ENCODE results near the gene ZNF678.
"Not testable (repeated sequence)": the region's sequence is repeated elsewhere in the genome, so short reads cannot be mapped to it uniquely, and the experiment has no call there.

The ZNF678 gene

DNA sequence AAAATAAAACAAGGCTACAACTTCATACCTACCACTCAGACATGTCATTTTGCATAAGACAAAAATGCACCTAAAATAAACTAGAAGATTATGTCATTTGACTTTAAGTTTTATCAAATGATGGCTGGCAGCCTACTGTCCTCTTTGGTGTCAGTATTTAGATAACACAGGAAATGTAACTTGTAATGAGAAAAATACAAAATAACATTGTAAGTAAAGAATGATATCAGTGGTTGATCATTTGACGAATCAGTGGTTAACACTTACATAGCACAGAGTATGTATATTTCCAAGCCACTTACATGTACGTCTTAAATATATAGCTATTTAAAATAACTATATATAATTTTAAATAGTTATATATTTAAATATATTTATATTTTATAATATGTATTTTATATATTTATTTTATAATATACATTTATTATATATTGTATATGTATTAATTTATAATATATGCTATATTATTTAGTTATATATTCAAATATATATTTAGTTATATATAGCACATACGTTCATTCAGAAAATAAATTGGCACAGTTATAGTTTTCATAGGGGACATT is 44.1 kb downstream of the ZNF678 start:
- no peak for DNase-seq

DNA sequence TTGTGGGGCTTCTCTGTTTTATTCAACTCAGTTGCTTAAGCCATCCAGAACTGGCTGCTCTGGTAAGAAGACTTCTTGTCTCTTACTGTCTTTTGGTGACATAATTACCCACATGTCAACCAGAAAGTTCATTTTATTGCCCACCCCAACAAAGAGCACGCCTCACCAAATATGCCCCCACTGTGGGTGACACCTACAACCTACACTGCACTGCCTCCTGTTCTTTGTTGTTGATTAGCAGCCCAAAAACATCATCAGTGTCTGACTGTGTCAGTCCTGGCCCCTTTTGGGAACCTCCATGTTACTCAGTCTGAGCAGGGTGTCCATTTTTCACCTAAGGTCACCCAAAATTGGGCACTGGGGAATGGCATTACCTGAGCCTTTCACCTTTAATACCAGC is 49.3 kb downstream of the ZNF678 start:
- DNase-seq: no peak

DNA sequence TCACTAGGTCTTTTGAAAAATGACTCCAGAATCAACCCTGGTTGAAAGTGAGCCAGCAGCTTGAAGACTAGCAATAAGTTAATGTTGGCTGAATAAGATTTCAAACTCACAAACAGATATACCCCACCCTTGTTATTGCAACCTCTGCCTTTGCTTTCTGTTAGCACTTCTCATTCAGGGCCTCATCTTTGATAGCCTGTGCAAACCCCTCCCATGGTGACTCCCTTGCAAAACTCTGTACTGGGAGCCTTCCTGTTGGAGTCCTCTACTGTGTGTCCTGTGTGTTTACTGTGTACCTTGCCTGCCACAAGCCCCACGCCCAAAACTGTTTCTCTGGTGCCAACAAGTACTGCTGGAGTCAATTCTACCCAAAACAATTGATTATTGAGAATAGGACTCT is 50.2 kb downstream of the ZNF678 start:
- DNase-seq: no peak

DNA sequence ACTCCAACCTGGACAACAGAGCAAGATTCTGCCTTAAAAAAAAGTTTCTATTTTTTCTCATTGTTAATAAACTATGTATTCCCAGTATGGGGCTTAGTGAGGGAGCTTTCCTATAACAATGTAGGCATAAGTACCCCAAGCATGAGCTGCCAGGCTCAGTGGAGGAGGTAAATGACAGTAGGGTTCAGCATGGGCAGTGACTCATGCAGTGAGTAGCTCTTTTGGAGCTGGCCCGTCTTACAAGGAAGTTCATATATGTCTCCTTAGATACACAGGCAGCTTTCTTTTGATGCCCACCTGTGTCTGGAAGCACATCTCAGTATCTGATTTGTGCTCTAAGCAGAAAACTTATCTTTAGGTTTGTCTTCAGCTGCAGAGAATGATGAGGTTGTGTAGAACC is 57.9 kb downstream of the ZNF678 start:
- no peak for DNase-seq

DNA sequence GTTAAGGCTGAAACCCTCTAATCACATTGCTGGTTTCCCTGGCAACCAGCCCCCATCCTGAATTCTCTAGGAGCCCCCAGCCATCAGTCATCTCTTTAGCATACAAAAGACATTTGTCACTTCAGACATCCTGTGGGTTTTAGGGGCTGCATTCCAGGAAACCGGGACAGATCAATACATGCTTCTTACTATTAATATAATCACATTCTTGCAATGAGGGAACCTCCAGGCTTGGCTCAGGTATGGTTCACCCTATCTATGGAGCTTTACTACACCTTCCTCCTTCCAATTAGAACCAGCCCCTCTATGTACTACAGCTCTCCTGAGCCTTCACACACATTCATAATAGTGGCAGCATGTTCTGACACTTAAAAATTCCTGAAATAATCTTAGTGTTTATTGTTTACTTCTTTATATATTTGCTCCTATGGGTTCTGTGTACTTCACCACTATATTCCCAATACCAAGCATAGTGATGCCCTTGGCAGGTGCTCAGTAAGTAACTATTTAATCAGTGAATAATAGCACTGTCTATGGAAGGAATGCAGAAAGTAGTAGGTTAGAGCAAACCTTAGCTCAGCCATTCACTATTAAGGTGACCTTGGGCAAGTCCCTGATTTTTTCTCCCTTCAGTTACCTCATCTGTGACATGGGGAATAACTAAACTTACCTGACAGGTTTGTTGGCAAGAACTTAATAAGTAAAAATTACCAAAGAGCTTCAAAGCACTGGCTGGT is 59.6 kb downstream of the ZNF678 start:
- no peak for DNase-seq

DNA sequence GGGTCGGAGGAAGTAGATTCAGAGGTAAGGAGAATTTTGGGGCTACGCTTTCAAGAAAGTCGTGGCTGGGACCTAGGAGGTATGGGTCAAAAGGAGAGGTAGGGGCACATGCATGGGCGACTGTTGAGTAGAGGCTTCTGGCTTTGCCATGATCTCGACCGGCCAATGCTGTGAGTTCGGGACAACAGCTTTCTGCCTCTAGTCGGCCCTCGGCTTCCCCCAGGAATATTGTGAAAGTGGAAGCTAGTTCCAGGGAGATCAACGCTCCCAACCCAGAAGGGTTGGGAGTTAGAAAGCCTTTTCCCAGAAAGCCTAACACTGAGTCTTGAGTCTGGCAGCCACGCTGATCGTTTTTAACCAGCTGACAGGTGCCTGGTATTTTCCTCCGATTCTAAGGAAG is 69.0 kb downstream of the ZNF678 start:
- DNase-seq: no peak

DNA sequence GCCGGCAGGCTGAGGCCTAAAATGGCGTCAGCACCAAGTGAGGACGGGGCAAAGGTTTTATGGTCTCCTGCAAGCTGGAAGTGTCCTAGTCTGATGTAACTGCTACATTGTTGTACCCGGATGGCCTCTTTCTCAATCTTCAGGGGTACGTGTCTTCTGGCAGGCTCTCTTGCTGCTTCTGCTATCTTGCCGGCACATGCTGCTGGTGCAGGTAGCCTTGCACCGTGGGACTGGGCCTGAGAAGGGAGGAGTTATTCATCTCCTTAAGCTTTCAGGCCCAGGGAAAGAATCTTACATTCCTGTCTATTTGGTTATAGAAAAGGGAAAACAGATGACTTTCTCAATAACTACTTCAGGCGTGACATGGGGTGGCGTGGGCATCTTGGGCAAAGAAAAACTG is 72.2 kb downstream of the ZNF678 start:
- DNase-seq: no peak

DNA sequence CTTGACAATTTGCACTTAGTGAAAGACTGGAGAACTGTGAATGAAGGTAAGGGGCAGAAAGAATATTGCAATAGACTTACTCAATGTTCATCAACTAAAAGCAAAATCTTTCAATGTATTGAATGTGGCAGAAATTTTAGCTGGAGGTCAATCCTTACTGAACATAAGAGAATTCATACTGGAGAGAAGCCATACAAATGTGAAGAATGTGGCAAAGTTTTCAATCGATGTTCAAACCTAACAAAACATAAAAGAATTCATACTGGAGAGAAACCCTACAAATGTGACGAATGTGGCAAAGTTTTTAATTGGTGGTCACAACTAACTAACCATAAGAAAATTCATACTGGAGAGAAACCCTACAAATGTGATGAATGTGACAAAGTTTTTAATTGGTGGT is 91.1 kb downstream of the ZNF678 start:
- DNase-seq: no peak

DNA sequence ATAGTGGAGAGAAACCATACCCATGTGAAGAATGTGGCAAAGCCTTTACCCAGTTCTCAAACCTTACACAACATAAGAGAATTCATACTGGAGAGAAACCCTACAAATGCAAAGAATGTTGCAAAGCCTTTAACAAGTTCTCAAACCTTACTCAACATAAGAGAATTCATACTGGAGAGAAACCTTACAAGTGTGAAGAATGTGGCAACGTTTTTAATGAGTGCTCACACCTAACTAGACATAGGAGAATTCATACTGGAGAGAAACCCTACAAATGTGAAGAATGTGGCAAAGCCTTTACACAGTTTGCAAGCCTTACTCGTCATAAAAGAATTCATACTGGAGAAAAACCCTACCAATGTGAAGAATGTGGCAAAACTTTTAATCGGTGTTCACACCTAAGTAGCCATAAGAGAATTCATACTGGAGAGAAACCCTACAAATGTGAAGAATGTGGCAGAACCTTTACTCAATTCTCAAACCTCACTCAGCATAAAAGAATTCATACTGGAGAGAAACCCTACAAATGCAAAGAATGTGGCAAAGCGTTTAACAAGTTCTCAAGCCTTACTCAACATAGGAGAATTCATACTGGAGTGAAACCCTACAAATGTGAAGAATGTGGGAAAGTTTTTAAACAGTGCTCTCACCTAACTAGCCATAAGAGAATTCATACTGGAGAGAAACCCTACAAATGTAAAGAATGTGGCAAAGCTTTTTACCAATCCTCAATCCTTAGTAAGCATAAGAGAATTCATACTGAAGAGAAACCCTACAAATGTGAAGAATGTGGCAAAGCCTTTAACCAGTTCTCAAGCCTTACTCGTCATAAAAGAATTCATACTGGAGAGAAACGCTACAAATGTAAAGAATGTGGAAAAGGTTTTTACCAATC is 91.7 kb downstream of the ZNF678 start:
- no peak for DNase-seq

DNA sequence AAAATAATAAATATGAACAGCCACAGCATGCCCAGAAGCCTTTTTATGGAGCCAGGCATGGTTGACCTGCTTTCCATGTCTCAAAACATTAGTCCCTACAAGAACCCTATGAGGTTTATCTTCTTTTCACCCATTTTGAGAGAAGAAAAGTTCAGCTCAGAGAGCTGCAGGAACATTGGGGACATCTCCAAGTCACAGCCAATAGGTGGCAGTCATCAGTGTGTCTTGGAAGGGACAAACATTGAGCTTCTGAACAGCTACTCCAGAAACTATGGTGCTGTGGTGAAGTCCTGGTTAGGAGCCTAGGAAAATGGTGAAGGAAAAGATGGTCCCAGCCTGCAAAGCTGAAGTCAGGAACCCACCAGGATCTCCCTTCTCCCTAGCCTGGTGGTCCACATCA is 98.1 kb downstream of the ZNF678 start:
- no peak for DNase-seq

DNA sequence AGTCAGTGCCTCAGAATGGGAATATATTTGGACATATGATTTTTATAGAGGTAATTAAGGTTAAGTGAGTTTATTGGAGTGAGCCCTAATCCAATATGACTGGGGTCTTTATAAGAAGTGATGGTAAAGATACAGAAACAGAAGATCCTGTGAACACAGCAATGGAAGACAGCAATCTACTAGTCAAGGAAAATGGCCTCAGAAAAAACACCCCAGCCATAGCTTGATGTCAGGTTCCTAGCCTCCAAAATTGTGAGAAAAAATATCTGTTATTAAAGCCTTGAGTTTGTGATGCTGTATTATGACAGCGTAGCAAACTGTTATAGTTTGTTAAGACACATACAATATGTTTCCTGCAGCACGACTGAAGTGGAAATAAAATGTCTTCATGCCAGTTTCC is 99.6 kb downstream of the ZNF678 start:
- no peak for DNase-seq

DNA sequence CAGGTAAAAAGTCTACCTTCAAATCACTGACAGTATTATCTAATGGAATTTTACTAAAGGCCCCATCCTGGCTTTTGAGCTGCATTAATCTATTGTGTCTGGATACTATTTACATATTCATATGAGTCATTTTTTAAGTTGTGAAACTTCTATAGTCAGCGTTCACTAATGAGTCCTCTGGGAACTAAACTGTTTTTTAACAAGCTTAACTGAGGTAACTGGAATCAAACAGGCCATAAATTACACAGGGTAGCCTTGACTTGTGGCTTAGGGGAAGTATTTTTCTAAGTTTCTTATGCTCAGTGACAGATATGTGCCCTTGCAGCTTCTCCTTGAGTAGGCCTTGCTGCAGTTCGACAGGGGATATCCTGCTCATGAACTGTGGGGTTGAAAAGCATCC is 102.9 kb downstream of the ZNF678 start:
- no peak for DNase-seq

DNA sequence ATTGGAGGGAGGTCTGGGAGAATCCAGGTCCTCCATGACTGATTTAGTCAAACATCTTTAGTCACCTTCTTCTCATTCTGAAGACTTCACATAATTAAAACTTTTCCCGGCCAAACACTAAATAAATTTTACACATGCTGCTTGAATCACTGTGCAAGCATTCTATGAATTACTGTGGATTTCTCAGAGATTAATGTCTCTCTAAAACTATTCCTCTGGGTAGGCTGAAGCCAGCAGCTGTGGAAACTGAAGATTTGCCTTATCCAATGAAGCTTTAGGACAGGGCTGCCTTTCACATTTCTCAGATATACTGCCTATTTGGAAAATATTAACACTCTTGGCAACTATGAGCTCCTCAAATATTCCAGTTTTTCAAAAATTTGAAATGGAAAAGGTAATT is 110.1 kb downstream of the ZNF678 start:
- DNase-seq: no peak

DNA sequence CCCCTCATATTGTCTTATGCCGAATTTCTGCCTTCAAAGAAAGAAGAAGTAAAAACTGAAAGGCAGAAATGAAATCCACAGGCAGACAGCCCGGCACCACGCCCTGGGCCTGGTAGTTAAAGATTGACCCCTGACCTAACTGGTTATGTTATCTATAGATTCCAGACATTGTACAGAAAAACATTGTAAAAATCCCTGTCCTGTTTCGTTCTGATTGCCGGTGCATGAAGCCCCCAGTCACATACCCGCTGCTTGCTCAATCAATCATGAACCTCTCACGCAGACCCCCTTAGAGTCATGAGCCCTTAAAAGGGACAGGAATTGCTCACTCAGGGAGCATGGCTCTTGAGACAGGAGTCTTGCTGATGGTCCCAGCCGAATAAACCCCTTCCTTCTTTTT is 122.5 kb downstream of the ZNF678 start:
- DNase-seq: no peak

DNA sequence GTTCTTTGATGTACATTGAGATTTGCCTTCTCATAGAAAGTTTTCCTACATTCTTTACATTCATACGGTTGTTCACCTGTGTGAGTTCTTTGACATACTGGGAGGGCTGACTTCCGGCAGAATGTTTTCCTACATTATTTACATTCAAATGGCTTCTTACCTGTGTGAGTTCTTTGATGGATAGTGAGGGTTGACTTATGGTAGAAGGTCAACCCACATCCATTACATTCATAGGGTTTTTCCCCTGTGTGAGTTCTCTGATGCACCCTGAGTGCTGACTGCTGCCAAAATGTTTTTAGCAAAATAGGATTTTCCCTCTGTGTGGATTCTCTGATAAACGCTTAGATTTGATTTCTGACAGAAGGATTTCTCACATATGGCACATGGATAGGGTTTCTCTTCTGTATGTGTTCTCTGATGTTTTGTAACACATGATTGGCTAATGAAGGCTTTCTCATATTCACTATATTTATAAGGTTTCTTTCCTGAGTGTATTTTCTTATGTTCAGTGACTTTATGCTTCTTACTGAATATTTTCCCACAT is 134.0 kb downstream of the ZNF678 start:
- DNase-seq: no peak

DNA sequence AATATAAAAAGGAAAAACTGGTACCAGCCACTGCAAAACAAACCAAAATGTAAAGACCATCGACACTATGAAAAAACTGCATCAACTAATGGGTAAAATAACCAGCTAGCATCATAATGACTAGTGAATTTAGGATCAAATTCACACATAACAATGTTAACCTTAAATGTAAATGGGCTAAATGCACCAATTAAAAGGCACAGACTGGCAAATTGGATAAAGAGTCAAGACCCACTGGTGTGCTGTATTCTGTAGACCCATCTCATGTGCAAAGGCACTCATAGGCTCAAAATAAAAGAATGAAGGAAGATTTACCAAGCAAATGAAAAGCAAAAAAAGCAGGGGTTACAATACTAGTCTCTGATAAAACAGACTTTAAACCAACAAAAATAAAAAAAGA is 138.3 kb downstream of the ZNF678 start:
- DNase-seq: not testable (repeated sequence)

DNA sequence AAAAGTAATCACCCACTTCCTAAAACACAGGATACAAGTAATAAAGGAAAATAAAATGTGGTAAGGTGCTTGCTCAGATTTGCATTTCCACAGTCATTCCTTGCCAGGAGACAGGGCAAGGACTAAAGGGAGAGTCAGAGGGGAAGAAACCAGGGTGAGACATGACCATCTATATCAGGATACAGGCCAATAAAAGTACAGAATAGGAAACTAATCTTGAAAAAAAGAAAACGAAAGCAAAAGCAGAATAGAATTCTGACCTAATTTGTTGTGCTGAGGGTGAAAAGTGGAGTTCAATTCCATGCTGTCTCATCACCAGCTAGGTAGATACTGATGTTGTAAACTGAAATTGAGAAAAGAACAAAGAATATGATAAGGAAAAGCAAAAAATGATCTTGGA is 144.5 kb downstream of the ZNF678 start:
- DNase-seq: no peak

DNA sequence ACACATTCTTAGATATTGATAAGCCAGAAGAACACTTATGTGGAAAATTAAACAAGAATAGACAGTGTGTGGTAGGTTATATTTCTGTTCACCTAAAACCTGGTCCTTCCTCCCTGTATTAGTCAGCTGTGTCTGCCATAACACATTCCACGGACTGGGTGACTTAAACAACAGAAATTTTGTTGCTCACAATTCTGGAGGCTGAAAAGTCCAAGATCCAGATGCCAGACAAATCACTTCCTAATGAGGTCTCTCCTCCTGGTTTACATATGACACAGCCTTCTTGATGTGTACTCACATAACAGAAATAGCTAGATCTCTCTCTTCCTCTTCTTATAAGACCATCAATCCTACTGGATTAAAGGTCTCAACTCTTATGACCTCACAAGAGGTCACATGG is 146.1 kb downstream of the ZNF678 start:
- no peak for DNase-seq

DNA sequence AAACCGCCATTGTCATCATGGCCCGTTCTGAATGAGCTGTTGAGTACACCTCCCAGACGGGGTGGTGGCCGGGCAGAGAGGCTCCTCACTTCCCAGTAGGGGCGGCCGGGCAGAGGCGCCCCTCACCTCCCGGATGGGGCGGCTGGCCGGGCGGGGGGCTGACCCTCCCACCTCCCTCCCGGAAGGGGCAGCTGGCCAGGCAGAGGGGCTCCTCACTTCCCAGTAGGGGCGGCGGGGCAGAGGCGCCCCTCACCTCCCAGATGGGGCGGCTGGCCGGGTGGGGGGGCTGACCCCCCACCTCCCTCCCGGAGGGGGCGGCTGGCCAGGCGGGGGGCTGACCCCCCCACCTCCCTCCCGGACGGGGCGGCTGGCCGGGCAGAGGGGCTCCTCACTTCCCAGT is 147.1 kb downstream of the ZNF678 start:
- not testable (repeated sequence) for DNase-seq

DNA sequence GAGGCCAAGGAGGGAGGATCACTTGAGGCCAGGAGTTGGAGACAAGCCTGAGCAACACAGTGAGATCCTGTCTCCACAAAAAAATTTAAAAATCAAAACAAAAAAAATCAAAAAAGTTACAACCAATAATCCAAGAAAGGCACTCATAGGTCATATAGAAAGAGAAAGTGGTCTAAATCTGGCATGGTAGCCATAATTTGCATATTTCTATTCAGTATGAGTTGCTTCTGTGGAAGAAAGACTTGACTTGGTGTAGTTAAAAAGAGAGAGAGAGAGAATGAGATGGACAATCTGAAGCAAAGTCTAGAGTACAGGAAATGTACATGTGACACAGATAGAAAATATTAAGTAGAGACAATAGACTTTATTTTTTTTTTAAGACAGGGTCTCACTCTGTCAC is 149.3 kb downstream of the ZNF678 start:
- no peak for DNase-seq

DNA sequence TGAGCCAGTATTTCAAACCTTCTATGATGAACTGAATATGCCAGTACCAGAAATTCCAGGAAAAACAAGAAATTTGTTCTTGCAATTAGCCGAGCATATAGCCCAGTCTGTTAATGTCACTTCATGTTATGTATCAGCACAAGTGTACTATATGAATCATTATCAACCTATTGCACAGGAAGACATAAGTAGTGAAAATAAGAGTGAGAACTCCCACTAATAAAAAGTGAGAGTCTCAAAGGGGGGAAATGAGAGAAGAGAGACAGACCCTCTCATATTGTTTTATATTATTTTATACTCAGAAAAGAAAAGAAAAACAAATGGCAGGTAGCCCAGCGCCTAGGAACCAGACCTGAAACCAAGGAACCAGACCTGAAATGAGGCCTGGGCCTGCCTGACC is 155.6 kb downstream of the ZNF678 start:
- DNase-seq: no peak

DNA sequence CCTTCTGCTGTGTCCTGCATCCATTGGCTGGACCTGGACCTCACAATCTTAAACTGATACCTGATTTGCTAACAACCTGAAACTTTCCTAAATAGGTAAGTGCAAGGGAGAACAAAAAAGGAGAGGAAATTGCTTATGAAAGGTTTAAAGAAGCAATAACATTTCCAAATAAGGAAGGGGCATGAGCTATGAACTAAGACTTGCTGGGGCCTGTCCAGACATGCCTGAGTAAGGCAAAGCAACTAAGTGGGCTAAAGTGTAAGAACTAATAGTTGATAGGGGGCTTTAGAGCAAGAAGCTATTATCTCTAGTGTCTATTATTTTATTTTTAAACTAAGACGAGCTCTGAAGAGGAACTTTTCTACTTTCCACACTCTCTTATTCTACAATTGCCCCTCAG is 160.1 kb downstream of the ZNF678 start:
- no peak for DNase-seq

DNA sequence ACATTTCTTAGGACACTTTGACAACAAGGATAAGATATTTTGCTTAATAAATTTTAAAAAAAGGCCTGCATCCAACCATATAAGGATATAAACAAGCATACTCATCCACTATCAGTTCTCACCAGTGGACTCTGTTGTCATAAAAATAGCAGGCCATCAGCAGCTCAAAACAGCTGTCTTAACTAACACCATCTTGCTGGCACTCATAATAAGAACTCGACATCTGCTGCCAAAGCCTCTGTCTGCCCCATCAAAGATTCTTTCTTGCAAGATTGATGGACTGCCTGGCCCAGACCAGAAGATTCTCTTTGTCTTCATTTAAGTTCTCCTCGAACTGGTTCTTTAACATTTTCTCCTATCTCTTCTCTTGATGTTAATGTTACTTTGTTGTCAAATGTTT is 161.7 kb downstream of the ZNF678 start:
- DNase-seq: no peak

DNA sequence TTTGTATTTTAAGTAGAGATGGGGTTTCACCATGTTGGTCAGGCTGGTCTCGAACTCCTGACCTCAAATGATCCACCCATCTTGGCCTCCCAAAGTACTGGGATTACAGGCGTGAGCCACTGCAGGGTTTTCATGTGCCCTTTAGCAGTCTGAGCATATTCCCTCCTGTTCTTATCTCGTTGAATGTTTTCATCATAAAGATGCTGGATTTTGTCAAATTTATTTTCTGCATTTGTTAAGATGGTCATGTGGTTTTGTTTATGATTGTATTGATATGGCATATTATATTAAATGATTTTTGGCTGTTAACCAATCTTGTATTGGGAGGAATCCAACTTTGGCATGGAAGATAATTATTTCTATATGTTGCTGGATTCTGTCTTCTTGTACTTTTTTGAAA is 163.0 kb downstream of the ZNF678 start:
- DNase-seq: no peak

Data from AML-193 (cell line).